Transverse colon (tissue), 4 donors: ENCODE data around the gene LIG1. TPM values are rescaled to one million over a fixed set of nuclear protein-coding genes. Genes with fewer than 3 reads are reported as not detected.

Experiments used
- DNase-seq: peaks from one replicate; pipeline ENCODE4 v3.0.0-alpha.2; 2019
- H3K27ac ChIP-seq, 4 donors: fragments of 200-600 bp; sonication (generic); 2 replicates each; pipeline ENCODE4 v1.5.1; 2016 to 2018; ENCODE audit warnings: inconsistent platforms in 4 of 4
- H3K27me3 ChIP-seq: fragments of 200-600 bp; sonication (generic); 2 replicates; pipeline ENCODE4 v1.5.1; 2017; ENCODE audit warnings: inconsistent platforms
- H3K36me3 ChIP-seq, 4 donors: fragments of 200-600 bp; sonication (generic); 2 replicates each; pipeline ENCODE4 v1.5.1; 2017 to 2019; ENCODE audit warnings: inconsistent platforms in 4 of 4
- H3K4me1 ChIP-seq, 4 donors: fragments of 200-600 bp; sonication (generic); 2 replicates each; pipeline ENCODE4 v1.5.1; 2017 to 2020; ENCODE audit warnings: inconsistent platforms in 4 of 4
- H3K4me3 ChIP-seq, 4 donors: fragments of 200-600 bp; sonication (generic); 1 replicate in 1 of 4; 2 replicates in 3 of 4; pipeline versions ENCODE4 v1.5.1 to v1.6.1; 2017 to 2019; ENCODE audit warnings: inconsistent platforms in 4 of 4
- H3K9me3 ChIP-seq, 2 donors: fragments of 200-600 bp; sonication (generic); 2 replicates each; pipeline ENCODE4 v1.5.1; 2017 to 2019; ENCODE audit warnings: inconsistent platforms in 2 of 2
- CTCF ChIP-seq, 5 experiments: fragments of 200-600 bp in 3 of 5; fragments of 450-650 bp in 2 of 5; sonication (generic) in 3 of 5; IDR thresholded peaks; 1 replicate in 2 of 5; 2 replicates in 3 of 5; pipeline ENCODE4 v1.5.1; 2016 to 2017; ENCODE audit warnings: antibody characterized with exemption in 5 of 5, inconsistent platforms in 3 of 5, mild to moderate bottlenecking in 2 of 5, moderate library complexity in 1 of 5
- EP300 ChIP-seq: sonication (generic); formaldehyde crosslinking; IDR thresholded peaks from one replicate; pipeline ENCODE4 v1.6.1; 2017; ENCODE audit warnings: antibody characterized with exemption, low read depth
- POLR2A ChIP-seq: fragments of 450-650 bp; IDR thresholded peaks from one replicate; pipeline ENCODE4 v1.6.1; 2016; ENCODE audit warnings: antibody characterized with exemption, mild to moderate bottlenecking, moderate library complexity
- POLR2AphosphoS5 ChIP-seq, 3 donors: sonication (generic); formaldehyde crosslinking; IDR thresholded peaks; one replicate each; pipeline ENCODE4 v1.6.1; 2016; ENCODE audit warnings: antibody characterized with exemption in 3 of 3
- WGBS, 2 donors: methylation state at CpG; one replicate each; pipeline ENCODE4 v1.1.5; 2018; ENCODE audit warnings: low coverage in 1 of 2; 5-methylcytosine and 5-hydroxymethylcytosine counted together
- in situ Hi-C, 4 donors: fragments of 200-750 bp; cut with MboI; loops; one replicate each; pipeline versions ENCODE4 v1.15.0 to v1.15.1; 2017; ENCODE audit warnings: low sequenced_read_pairs in 3 of 4, low pct_ligation_motif_present in 1 of 4, low pct_unique_long_range_greater_than_20kb in 1 of 4
- intact Hi-C: fragments of 100-400 bp; cut with DNase I; formaldehyde crosslinking; loops from one replicate; pipeline ENCODE4 v1.15.1; 2023; ENCODE audit warnings: low total_unique reads
- total RNA-seq, 4 donors: library from RNA; depleted of rRNA; stranded (reverse); fragments of >200 nt; gene quantifications; one replicate each; pipeline ENCODE4 v1.1.0, GENCODE V29; 2016

LIG1 gene
- total RNA-seq, 4 donors from 2014 or later = 14.3 to 71.4 (median 26.8) TPM

- WGBS, 2 donors = 95 to 98% methylated on average over 5 of the region's 5 CpGs
- peaks cover 0 to 10% (median 2%) of the 10 kb centered on the region in 4 donors for H3K36me3 ChIP-seq
Measured at GRCh38 chr19:48181505-48181904, 11.4 kb upstream of the LIG1 start.

GRCh38 chr19:48176226-48176625 is 6.1 kb upstream of the LIG1 start:
- H3K36me3 ChIP-seq = peaks cover 0 to 13% (median 0%) of the 10 kb centered on the region in 4 donors
- H3K9me3 ChIP-seq = peaks cover 0 to 1% of the 10 kb centered on the region in 2 donors
- in situ Hi-C loops (no loop called here), intact Hi-C loops (no loop called here)
- no peak overlapping the region for H3K27ac ChIP-seq
- H3K27me3 ChIP-seq = no peaks in the 10 kb centered on the region
- H3K4me1 ChIP-seq = peaks cover 0 to 6% (median 3%) of the 10 kb centered on the region in 4 donors
- H3K4me3 ChIP-seq = no peak overlapping the region
- DNase-seq = no peak
- TF ChIP-seq POLR2A (no peak), CTCF (IDR thresholded peaks at IDR 0.05) (no peak), EP300 (no peak), POLR2AphosphoS5 (IDR thresholded peaks at IDR 0.05) (no peak)
- WGBS, 2 donors = 94 to 100% methylated on average over 2 to 3 of the region's 3 CpGs

More at GRCh38 chr19:48181505-48181904, 11.4 kb upstream of the LIG1 start:
- no peak for TF ChIP-seq EP300
- no peak for TF ChIP-seq POLR2A
- no peak for TF ChIP-seq CTCF (IDR thresholded peaks at IDR 0.05)
- intact Hi-C loops = no loop called here
- Histone ChIP-seq H3K9me3 (peaks cover 0 to 9% of the 10 kb centered on the region in 2 donors), H3K27me3 (no peaks in the 10 kb centered on the region), H3K4me1 (no peaks in the 10 kb centered on the region), H3K4me3 (no peak overlapping the region), H3K27ac (no peak overlapping the region)
- DNase-seq = no peak
- in situ Hi-C loops = no loop called here

GRCh38 chr19:48175578-48175977 is 5.4 kb upstream of the LIG1 start:
- DNase-seq = no peak
- no peaks in the 10 kb centered on the region for H3K27me3 ChIP-seq
- peaks cover 0 to 10% (median 0%) of the 10 kb centered on the region in 4 donors for H3K36me3 ChIP-seq
- TF ChIP-seq POLR2AphosphoS5 (IDR thresholded peaks at IDR 0.05) = no peak
- TF ChIP-seq EP300 = no peak
- no peak for TF ChIP-seq CTCF (IDR thresholded peaks at IDR 0.05)
- TF ChIP-seq POLR2A = no peak
- peaks cover 0 to 10% (median 7%) of the 10 kb centered on the region in 4 donors for H3K4me1 ChIP-seq
- WGBS, 2 donors = 70 to 94% methylated on average over 2 to 10 of the region's 10 CpGs
- no peak overlapping the region for H3K27ac ChIP-seq
- intact Hi-C loops = no loop called here
- H3K9me3 ChIP-seq = no peaks in the 10 kb centered on the region
- in situ Hi-C loops = no loop called here
- H3K4me3 ChIP-seq = no peak overlapping the region

- Histone ChIP-seq H3K9me3 (no peaks in the 10 kb centered on the region), H3K36me3 (peaks cover 0 to 10% (median 0%) of the 10 kb centered on the region in 4 donors), H3K27me3 (no peaks in the 10 kb centered on the region), H3K27ac (no peak overlapping the region), H3K4me3 (no peak overlapping the region), H3K4me1 (peaks cover 0 to 10% (median 8%) of the 10 kb centered on the region in 4 donors)
- no peak for DNase-seq
- in situ Hi-C loops (loop anchor here in 1 of 4 donors (25.0 kb wide), 1 partner anchor 212 kb away; no protein-coding TSS in a partner anchor), intact Hi-C loops (no loop called here)
- no peak for TF ChIP-seq CTCF (IDR thresholded peaks at IDR 0.05)
- TF ChIP-seq POLR2A = no peak
- no peak for TF ChIP-seq POLR2AphosphoS5 (IDR thresholded peaks at IDR 0.05)
- no peak for TF ChIP-seq EP300
- WGBS, 2 donors = 82 to 88% methylated on average over 5 to 6 of the region's 6 CpGs
Measured at GRCh38 chr19:48174445-48175030, 4.4 kb upstream of the LIG1 start.
